GM12878 (cell line): Measurements from ENCODE around the gene KRTAP5-3. TPM values are rescaled to one million over a fixed set of nuclear protein-coding genes. Genes with fewer than 3 reads are reported as not detected.

Source experiments
- ATAC-seq: fragments of 200-7000 bp; cut with Tn5 transposase; 3 replicates; pipeline ENCODE4 v1.9.1; 2020; ENCODE audit warnings: mild to moderate bottlenecking, moderate library complexity
- BruUV-seq: library from RNA; stranded (reverse); fragments of 400-500 nt; replicated peaks from 2 replicates; lab custom pipeline; 2021; lab: Mats Ljungman, UMichigan
- CTCF ChIA-PET: fragments of 300-600 bp; sonication (Branson Sonifier 250); formaldehyde crosslinking; extraction: SDS; loops from one replicate; lab custom pipeline; 2021; ENCODE audit warnings: inconsistent platforms; lab: Yijun Ruan, JAX
- POLR2A ChIA-PET: fragments of 350-600 bp; formaldehyde crosslinking; extraction: SDS; loops from one replicate; lab custom pipeline; 2021; ENCODE audit warnings: inconsistent platforms; lab: Charles Lee
- RAD21 ChIA-PET: fragments of 300-600 bp; sonication (Branson Sonifier 250); formaldehyde crosslinking; loops from one replicate; lab custom pipeline; 2023; ENCODE audit warnings: antibody characterized with exemption; ENCODE audit not compliant: unreplicated experiment; lab: Charles Lee
- SMC1A ChIA-PET: fragments of 300-600 bp; sonication (Branson Sonifier 250); formaldehyde crosslinking; loops from one replicate; lab custom pipeline; 2023; ENCODE audit not compliant: unreplicated experiment, uncharacterized antibody; lab: Charles Lee
- DNase-seq: peaks from one replicate; pipeline ENCODE4 v3.0.0-alpha.2; 2011; ENCODE audit warnings: low read depth, low spot score
- FAIRE-seq: peaks from 3 replicates; lab custom pipeline; 2011; peaks lifted over from hg19 to GRCh38; lab: Jason Lieb, UNC
- H2AFZ ChIP-seq: 2 replicates; pipeline ENCODE4 v1.6.0; 2011; ENCODE audit warnings: low read depth, low read length, control low read depth; ENCODE audit not compliant: control insufficient read depth
- H3K27ac ChIP-seq: 2 replicates; pipeline ENCODE4 v1.5.1; 2011; ENCODE audit warnings: control low read depth; ENCODE audit not compliant: control insufficient read depth, insufficient read depth
- H3K27me3 ChIP-seq, 2 experiments: replicated peaks in 1 of 2; 2 replicates each; pipeline versions ENCODE4 v1.6.0 to v1.6.1; 2011; ENCODE audit warnings: low read length in 1 of 2; ENCODE audit not compliant: control insufficient read depth in 2 of 2, insufficient read depth in 2 of 2
- H3K36me3 ChIP-seq, 2 experiments: 2 replicates each; pipeline ENCODE4 v1.5.1; 2011; ENCODE audit warnings: low read length in 1 of 2; ENCODE audit not compliant: control insufficient read depth in 2 of 2, insufficient read depth in 2 of 2
- H3K4me1 ChIP-seq: 2 replicates; pipeline ENCODE4 v1.6.1; 2011; ENCODE audit warnings: mild to moderate bottlenecking, low read length, moderate library complexity, mixed read lengths; ENCODE audit not compliant: control insufficient read depth, insufficient read depth
- H3K4me2 ChIP-seq: 2 replicates; pipeline ENCODE4 v1.6.0; 2011; ENCODE audit warnings: control low read depth; ENCODE audit not compliant: control insufficient read depth, insufficient read depth
- H3K4me3 ChIP-seq: fragments of 200-600 bp; sonication (generic); 2 replicates; pipeline ENCODE4 v1.5.1; 2016
- H3K79me2 ChIP-seq: 2 replicates; pipeline ENCODE4 v1.6.0; 2011; ENCODE audit warnings: low read length; ENCODE audit not compliant: control insufficient read depth, insufficient read depth
- H3K9ac ChIP-seq: 2 replicates; pipeline ENCODE4 v1.8.0; 2011; ENCODE audit warnings: low read length, control low read depth, mixed read lengths; ENCODE audit not compliant: control insufficient read depth, insufficient read depth
- H3K9me3 ChIP-seq: replicated peaks from 3 replicates; pipeline ENCODE4 v1.5.1; 2011; ENCODE audit warnings: mild to moderate bottlenecking, low read length; ENCODE audit not compliant: control insufficient read depth, insufficient read depth
- H4K20me1 ChIP-seq: 2 replicates; pipeline ENCODE4 v1.6.0; 2011; ENCODE audit not compliant: control insufficient read depth, insufficient read depth
- ATF2 ChIP-seq: IDR thresholded peaks from 2 replicates; pipeline ENCODE4 v1.6.1; 2012; ENCODE audit warnings: low read length, inconsistent platforms
- E2F4 ChIP-seq: IDR thresholded peaks from 2 replicates; pipeline ENCODE4 v1.6.1; 2012; ENCODE audit warnings: low read depth, low read length, improper control_type of control experiment
- KAT2A ChIP-seq: conservative IDR thresholded peaks from 2 replicates; pipeline ENCODE4 v1.6.1; 2011; ENCODE audit warnings: low read depth, low read length; ENCODE audit not compliant: control insufficient read depth
- MYB ChIP-seq: fragments of 150-350 bp; IDR thresholded peaks from 2 replicates; pipeline ENCODE4 v1.6.1; 2014; ENCODE audit warnings: mild to moderate bottlenecking, low read depth, low read length, borderline replicate concordance
- NR2C1 ChIP-seq: fragments of 450-650 bp; IDR thresholded peaks from 2 replicates; pipeline ENCODE4 v1.6.1; 2017; ENCODE audit warnings: antibody characterized with exemption, mild to moderate bottlenecking, moderate library complexity
- POLR2AphosphoS2 ChIP-seq: IDR thresholded peaks from 2 replicates; pipeline ENCODE4 v1.6.1; 2011; ENCODE audit warnings: low read depth, mild to moderate bottlenecking, low read length, improper control_type of control experiment, moderate library complexity
- POU2F2 ChIP-seq: IDR thresholded peaks from 3 replicates; pipeline ENCODE4 v1.6.1; 2011; ENCODE audit warnings: low read depth, mild to moderate bottlenecking, low read length, borderline replicate concordance
- RUNX3 ChIP-seq: IDR thresholded peaks from 2 replicates; pipeline ENCODE4 v1.6.1; 2012; ENCODE audit warnings: low read length, inconsistent platforms
- SMAD5 ChIP-seq: IDR thresholded peaks from 2 replicates; pipeline ENCODE4 v1.6.1; 2016; ENCODE audit warnings: antibody characterized with exemption, low read depth
- SRF ChIP-seq, 2 experiments: IDR thresholded peaks; 2 replicates each; pipeline ENCODE4 v1.6.1; 2011; ENCODE audit warnings: low read depth in 2 of 2, low read length in 2 of 2, mild to moderate bottlenecking in 1 of 2, moderate library complexity in 1 of 2
- STAT3 ChIP-seq: IDR thresholded peaks from 2 replicates; pipeline ENCODE4 v1.6.1; 2011; ENCODE audit warnings: low read depth, low read length, improper control_type of control experiment
- TAF1 ChIP-seq: IDR thresholded peaks from 2 replicates; pipeline ENCODE4 v1.6.1; 2011; ENCODE audit warnings: mild to moderate bottlenecking, low read depth, low read length, borderline replicate concordance
- TARDBP ChIP-seq: IDR thresholded peaks from 2 replicates; pipeline ENCODE4 v1.6.1; 2016; ENCODE audit warnings: borderline replicate concordance
- USF1 ChIP-seq: IDR thresholded peaks from 2 replicates; pipeline ENCODE4 v1.6.1; 2011; ENCODE audit warnings: borderline replicate concordance, low read depth, mild to moderate bottlenecking, moderate library complexity, mixed read lengths, low read length; ENCODE audit not compliant: insufficient read depth; ENCODE audit errors: extremely low read length
- ZBED1 ChIP-seq: IDR thresholded peaks from 2 replicates; pipeline ENCODE4 v1.6.1; 2016; ENCODE audit warnings: borderline replicate concordance
- ZBTB11 ChIP-seq: fragments of 450-650 bp; formaldehyde crosslinking; IDR thresholded peaks from 2 replicates; pipeline ENCODE4 v1.5.0; 2022; ENCODE audit warnings: mild to moderate bottlenecking, missing genetic modification characterization
- WGBS: methylation state at CpG from one replicate; pipeline ENCODE4 v1.1.6; 2016; ENCODE audit warnings: low lambda C conversion rate; ENCODE audit not compliant: insufficient replicate concordance, insufficient coverage; ENCODE audit errors: missing lambda C conversion rate; 5-methylcytosine and 5-hydroxymethylcytosine counted together
- in situ Hi-C: fragments of 300-500 bp; cut with MboI; formaldehyde crosslinking; loops from 9 replicates; pipeline ENCODE4 v1.14.3; 2018; ENCODE audit warnings: mixed read lengths
- intact Hi-C: fragments of 100-400 bp; cut with micrococcal nuclease; formaldehyde crosslinking; loops from one replicate; pipeline ENCODE4 v1.14.2; 2022; ENCODE audit not compliant: unreplicated experiment
- polyA plus RNA-seq, 11 experiments: library from polyadenylated mRNA; depleted of rRNA in 4 of 11; unstranded in 6 of 11; stranded (reverse) in 5 of 11; fragments of >200 nt; fragmentation: Nextera tagmentation in 4 of 11; fragmentation: Illumina TruSeq in 1 of 11; extraction: Ambion mirVana in 4 of 11; extraction: Trizol in 1 of 11; gene quantifications; 1 replicate in 1 of 11; 2 replicates in 10 of 11; pipeline versions ENCODE4 v1.2.1 to v1.2.3, GENCODE V29; 2011 to 2016; ENCODE audit warnings: inconsistent platforms in 2 of 11, missing spikeins in 2 of 11, low read depth in 1 of 11
- total RNA-seq, 4 experiments: library from RNA; depleted of rRNA in 3 of 4; stranded (reverse); fragments of >200 nt in 3 of 4; fragmentation: Illumina TruSeq in 1 of 4; extraction: Trizol in 1 of 4; gene quantifications; 2 replicates each; pipeline versions ENCODE4 v1.2.1 to v1.2.3, GENCODE V29; 2013 to 2021

The KRTAP5-3 gene
- total and polyA plus RNA-seq, 10 of the 15 experiments (the other 5 are each of a cell fraction or from before 2014, with no cell fraction given) = not detected

GRCh38 chr11:1559111-1559951 is 48.9 kb downstream of the KRTAP5-3 start:
- in situ Hi-C loops = no loop called here
- no peaks in the 10 kb centered on the region for H3K79me2 ChIP-seq
- 17% methylated on average over 28 of the region's 29 CpGs for WGBS
- no peaks in the 10 kb centered on the region for H3K27me3 ChIP-seq
- ATAC-seq (peak; percentile 59), FAIRE-seq (no peak), DNase-seq (no peak)
- CTCF ChIA-PET = interaction anchor here (1.4 kb wide), 1 partner anchor 15 kb away, joined by 7 read pairs; no protein-coding TSS in a partner anchor
- H3K9me3 ChIP-seq = no peaks in the 10 kb centered on the region
- no peak overlapping the region for H3K4me3 ChIP-seq
- intact Hi-C loops = no loop called here
- no peak overlapping the region for H3K27ac ChIP-seq
- RAD21 ChIA-PET = no interaction called here
- POLR2A ChIA-PET = no interaction called here
- H3K4me2 ChIP-seq = no peak overlapping the region
- H3K9ac ChIP-seq = no peak overlapping the region
- H2AFZ ChIP-seq = no peak overlapping the region
- TF ChIP-seq TARDBP = no peak
- no peak for TF ChIP-seq POLR2AphosphoS2
- TF ChIP-seq KAT2A = no peak
- no peak for TF ChIP-seq SRF (IDR thresholded peaks at IDR 0.05; ENCODE audit: low read depth in 2 of 2, low read length in 2 of 2)
- no peak for TF ChIP-seq ZBTB11
- no peak for TF ChIP-seq ZBED1
- TF ChIP-seq TAF1 = no peak
- peak; percentile 32; the same call in 1 of the 3 replicates for TF ChIP-seq POU2F2
- no peak for TF ChIP-seq ATF2
- TF ChIP-seq USF1 = peak; percentile 36
- TF ChIP-seq SMAD5 = no peak
- no peak for TF ChIP-seq NR2C1
- no peak for TF ChIP-seq E2F4
- no peak for TF ChIP-seq RUNX3
- TF ChIP-seq STAT3 = no peak
- no peak for TF ChIP-seq MYB
- no peaks in the 10 kb centered on the region for H3K4me1 ChIP-seq
- H4K20me1 ChIP-seq = no peaks in the 10 kb centered on the region
- SMC1A ChIA-PET = no interaction called here
- no TSS peak for BruUV-seq
- no peaks in the 10 kb centered on the region for H3K36me3 ChIP-seq
